ENCODE measurements around the gene NR3C2.
"Not testable (repeated sequence)": the region's sequence is repeated elsewhere in the genome, so short reads cannot be mapped to it uniquely, and the experiment has no call there.

The NR3C2 gene

GRCh38 chr4:148152868-148153625 is 289.2 kb downstream of the NR3C2 start:
- no peak for DNase-seq

DNA sequence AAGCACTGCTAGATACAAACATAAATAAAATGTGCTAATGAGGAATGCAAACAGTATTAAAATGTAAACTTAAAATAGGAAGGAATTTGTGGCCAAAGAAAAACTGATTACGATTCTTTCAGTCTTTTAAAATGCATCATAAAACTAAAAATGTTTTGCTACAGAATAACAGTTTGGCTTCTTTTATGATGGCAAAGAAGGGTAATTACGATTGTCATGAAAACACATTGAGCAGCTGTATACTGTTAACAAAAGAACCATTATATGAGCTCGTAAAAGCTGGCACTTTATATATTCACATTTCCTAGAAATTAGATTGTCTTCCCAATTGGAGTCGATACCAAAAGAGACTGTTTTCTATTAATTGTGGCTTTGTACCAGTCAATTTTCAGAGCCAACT is 290.4 kb downstream of the NR3C2 start:
- no peak for DNase-seq

GRCh38 chr4:148145475-148145874 is 296.7 kb downstream of the NR3C2 start:
- no peak for DNase-seq

DNA sequence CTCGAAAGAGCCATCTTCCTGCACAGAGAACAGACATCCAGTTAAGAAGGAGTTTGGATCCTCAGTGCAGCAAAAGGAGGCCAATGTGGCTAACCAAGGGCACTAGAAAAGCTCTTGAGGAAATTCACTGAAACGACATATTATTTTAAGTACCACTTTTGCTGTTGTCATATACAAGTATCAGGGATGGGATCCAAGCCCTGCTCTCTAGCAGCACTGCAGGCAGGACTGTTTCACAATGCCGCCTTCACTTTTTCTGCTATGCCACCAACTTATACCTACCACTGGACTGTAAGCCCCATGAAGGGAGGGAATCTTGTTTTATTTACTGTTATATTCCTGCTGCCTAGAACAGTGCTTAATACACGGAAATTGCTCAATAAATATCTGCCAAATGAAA is 299.0 kb downstream of the NR3C2 start:
- no peak for DNase-seq

DNA sequence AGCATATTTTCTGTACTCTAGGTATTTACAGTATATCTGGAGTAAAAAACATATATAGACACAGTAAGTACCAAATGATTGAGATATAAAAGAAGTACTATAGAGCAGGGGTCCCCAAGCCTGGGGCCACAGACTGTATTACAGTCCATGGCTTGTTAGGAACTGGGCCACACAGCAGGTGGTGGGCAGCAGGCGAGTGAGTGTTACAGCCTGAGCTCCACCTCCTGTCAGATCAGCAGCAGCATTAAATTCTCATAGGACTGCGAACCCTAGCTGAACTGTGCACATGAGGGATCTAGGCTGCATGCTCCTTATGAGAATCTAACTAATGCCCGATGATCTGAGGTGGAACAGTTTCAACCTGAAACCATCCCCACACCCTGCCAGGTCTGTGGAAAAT is 300.7 kb downstream of the NR3C2 start:
- no peak for DNase-seq

- DNase-seq: no peak
These were observed 315.4 kb downstream of the NR3C2 start for GRCh38 chr4:148126825-148127224.

GRCh38 chr4:148124512-148124911 is 317.7 kb downstream of the NR3C2 start:
- DNase-seq: no peak

DNA sequence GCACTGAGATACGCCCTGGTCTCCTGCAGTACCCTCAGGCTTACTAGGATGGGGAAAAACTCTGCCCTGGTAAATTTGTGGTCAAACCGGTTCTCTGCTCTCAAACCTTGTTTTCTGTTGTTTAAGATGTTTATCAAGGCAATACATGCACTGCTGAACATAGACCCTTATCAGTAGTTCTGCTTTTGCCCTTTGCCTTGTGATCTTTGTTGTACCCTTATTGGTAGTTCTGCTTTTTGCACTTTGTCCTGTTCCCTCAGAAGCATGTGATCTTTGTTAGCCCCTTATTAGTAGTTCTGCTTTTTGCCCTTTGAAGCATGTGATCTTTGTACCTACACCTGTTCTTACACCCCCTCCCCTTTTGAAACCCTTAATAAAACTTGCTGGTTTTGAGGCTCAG is 319.1 kb downstream of the NR3C2 start:
- not testable (repeated sequence) for DNase-seq

- DNase-seq: no peak
These were observed 322.0 kb downstream of the NR3C2 start for GRCh38 chr4:148120216-148120615.

DNA sequence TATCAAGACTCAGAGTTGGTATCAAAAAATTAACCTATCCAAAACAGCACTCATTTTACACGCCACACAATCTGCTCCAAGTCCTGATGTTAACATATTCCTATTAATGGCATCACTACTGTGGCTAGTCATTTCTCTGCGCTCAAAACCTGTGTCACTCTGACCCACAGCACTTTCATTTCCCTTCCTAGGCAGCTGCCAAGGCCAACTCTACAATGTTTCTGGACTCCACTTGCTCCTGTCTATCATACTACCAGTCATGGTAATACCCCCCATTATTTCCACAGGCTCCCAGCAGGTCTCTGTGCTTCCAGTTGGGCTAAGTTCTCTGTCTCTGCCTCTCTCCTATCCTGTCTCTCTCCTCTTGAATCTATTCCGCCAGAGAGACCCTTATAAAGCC is 323.6 kb downstream of the NR3C2 start:
- no peak for DNase-seq

GRCh38 chr4:148118179-148118578 is 324.0 kb downstream of the NR3C2 start:
- no peak for DNase-seq

DNA sequence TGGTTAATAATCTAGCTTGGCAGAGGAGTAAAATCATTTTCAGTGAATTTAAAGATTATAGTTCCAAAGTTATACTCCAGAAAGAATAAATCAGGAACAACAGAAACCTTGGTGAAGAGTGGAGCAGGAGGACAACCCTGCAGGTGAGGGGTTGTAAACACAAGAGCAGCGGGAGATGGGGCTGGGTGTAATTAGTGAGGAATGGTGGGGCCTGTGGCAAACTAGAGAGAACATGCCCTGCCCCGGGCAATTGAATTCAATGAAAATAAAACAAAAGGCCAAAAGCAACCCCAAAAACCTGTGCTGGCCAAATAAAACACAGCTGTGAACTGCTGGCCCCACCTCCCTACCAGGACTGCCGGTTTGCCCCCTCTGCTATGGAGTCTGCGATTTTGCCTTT is 325.2 kb downstream of the NR3C2 start:
- DNase-seq: no peak

DNA sequence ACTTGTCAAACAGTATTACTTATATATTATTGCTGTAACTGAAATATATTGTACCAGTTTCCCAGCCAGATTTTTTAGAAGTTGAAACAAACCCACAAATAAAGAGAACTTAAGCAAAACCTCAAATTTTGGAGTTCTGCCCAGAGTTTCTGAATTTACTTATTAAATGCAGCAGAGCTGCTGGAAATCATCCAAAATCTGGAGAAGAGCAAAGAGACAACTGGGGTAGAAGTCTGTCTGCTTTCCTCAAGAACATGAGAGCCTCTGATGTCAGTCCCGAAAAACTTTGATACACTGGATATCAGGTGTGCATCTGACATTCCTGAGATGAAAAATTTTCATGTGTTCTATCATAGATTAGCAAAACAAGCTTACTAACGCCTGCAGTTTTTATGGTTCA is 325.9 kb downstream of the NR3C2 start:
- no peak for DNase-seq

GRCh38 chr4:148114436-148114835 is 327.8 kb downstream of the NR3C2 start:
- no peak for DNase-seq

GRCh38 chr4:148112231-148112982 is 329.8 kb downstream of the NR3C2 start:
- no peak for DNase-seq

DNA sequence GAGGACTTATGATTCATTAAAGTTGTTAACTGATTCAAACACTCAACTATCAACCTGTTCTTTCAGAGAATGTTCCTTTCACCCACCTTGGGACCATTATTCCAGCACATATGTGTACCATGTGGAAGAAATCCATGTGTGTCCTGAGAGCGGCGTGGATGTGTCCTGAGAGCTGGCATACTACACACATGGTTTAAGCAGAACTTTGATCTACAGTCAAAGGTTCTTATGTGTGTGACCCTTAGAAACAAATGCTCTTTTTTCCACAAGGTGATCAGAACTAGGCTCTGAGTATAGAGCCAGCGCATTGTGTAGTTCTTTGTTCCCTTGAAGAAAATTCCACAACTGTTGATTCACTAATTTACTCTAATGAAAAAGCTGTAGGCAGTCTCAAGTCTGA is 332.0 kb downstream of the NR3C2 start:
- DNase-seq: no peak

DNA sequence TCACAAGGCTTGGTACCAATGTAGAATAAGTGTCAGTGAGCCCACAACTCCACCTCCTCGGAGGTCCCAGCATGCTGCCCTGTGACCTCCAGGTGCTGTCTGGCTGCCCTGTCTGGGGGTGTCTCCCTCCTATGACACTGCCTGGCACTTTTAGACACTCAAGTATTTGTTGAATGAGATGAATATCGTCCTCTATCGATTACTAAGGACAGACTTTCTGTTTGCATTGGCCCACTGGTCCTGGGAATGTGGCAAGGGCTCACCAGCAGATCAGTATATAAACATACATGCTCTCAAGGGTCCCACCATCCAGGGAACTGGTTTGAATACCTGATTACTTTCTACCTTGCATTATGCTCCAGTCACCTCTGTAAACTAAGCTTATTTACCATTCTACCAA is 333.0 kb downstream of the NR3C2 start:
- DNase-seq: no peak

DNA sequence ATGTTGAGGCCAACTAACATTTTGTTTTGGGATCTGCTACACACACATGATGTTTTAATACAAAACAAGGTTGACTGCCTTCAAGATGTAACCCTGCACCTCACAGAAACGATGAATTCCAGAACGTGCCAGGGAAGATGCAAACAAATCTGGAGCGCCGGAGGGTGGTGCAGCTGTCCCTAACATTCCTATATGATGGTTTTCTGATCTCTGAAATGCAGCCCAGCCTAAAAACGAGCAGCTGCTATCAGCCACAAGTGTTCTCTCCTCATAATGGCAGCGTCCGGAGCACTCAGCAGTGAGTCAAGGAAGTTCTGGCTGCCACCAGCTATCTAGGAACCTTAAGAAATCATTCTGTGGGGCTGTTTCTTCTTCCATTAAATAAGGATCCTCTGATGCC is 333.4 kb downstream of the NR3C2 start:
- no peak for DNase-seq

- DNase-seq: no peak
These were observed 338.4 kb downstream of the NR3C2 start for GRCh38 chr4:148103597-148104355.

DNA sequence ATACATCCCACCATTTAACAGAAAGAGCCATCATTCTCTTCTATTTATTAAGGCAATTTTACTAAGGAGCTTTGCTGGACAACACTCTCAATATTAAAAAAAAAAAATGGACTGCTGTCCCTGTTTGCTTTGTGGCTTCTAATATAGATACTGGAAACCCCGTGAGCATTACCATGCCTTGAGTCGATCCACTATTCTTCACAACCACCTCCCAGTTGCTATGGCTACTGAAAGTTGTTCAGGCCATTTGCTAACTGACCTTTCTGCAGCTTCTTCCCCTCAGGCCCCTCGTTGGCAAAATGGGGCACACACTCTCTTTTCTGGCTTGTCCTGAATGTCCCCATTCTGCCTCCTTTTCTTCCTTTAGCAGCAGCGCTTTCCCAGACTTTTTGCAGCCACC is 340.4 kb downstream of the NR3C2 start:
- DNase-seq: no peak

DNA sequence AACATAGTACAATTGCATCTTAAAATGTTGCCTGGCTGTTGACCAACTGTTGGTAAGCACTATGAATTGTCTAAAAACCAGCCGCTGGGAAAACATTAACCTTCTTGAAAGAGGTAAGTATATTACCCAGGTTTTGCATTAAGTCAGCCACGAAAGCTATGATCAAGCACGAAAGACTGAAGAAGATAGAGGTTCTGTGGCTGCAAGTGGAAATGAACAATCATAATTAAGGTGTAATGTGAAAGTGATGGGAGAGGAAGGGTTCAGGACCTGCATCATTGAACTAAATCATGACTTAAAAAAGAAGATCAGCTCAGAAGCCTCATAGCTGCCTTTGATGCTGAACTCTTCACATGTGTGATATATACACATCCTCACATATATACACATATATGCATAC is 341.0 kb downstream of the NR3C2 start:
- no peak for DNase-seq

DNA sequence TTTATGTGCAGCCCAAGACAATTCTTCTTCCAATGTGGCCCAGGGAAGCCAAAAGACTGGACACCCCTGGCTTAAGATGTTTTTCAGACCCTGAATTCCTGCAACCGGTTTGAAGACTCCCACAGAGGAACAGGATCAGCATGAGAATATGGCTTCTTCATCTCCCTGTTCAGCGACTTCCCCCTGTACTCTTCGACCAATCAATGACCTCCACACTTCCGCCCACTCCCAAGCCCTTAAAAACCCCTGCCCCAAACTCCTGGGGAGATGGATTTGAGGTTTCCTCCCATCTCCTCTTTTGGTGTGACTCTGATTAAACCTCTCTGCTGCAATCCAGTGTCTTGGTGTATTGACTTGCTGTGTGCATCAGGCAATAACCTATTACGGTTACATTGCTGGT is 344.4 kb downstream of the NR3C2 start:
- no peak for DNase-seq

DNA sequence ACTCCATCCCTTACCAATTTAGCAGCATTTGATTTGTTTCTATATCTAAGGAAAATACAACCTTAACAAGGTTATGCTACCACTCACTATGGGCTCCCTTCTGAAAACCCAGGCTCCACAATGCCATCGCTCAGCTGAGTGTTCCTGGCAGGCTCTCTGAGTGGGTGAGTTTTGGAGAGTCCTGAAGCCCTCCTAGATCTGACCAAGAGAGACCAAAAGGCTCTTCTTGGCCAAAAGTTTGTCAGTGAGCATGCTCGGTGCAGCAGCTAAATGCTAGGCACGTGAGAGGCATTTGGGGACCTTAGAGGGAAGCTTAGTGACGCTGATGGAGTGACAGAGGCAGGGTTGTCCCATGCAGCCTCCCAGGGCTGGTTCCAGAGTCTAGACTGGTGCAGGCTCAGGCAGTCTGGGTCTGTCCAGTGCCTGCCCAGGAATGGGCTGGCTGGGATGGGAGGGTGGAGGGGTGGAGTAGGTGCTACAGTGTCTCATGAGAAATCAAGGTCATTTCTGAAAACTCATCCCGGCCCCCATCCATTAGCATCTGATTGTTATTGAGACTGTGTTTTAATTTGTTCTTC is 346.8 kb downstream of the NR3C2 start:
- DNase-seq: no peak

DNA sequence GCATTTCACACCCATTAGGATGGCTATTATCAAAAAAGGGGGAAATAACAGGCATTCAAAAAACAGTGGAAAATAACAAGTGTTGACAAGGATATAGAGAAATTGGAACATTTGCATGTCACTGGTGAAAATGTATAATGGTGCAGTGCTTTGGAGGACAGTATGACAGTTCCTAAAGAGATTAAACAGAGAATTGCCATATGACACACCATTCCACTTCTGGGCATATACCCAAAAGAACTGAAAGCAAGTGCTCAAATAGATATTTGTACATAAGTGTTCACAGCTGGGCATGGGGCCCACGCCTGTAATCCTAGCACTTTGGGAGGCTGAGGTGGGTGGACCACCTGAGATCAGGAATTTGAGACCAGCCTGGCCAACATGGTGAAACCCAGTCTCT is 348.1 kb downstream of the NR3C2 start:
- DNase-seq: no peak

Measured in NCI-H526 treated with DMSO at 0.1 percent for 48 hours (cell line).